Lower lobe of right lung (tissue), 2 donors: Measurements from ENCODE around the gene STRA6. TPM values are rescaled to one million over a fixed set of nuclear protein-coding genes. Genes with fewer than 3 reads are reported as not detected.
A peak's percentile ranks its signal among the peaks of the same experiment; 100 is the strongest.

Experiments used
- ATAC-seq, 2 donors: fragments of 200-7000 bp; cut with Tn5 transposase; one replicate each; pipeline ENCODE4 v1.9.1; 2020 to 2022; ENCODE audit warnings: mild to moderate bottlenecking in 2 of 2, moderate library complexity in 2 of 2
- DNase-seq: peaks from one replicate; pipeline ENCODE4 v3.0.0-alpha.2; 2020
- H3K27ac ChIP-seq: fragments of 200-600 bp; one replicate; pipeline ENCODE4 v1.8.0; 2022
- H3K27me3 ChIP-seq: fragments of 200-600 bp; one replicate; pipeline ENCODE4 v1.8.0; 2022; ENCODE audit warnings: low read depth
- H3K36me3 ChIP-seq: fragments of 200-600 bp; one replicate; pipeline ENCODE4 v1.8.0; 2022; ENCODE audit warnings: mild to moderate bottlenecking
- H3K4me1 ChIP-seq: fragments of 200-600 bp; one replicate; pipeline ENCODE4 v1.8.0; 2022
- H3K4me3 ChIP-seq: fragments of 200-600 bp; one replicate; pipeline ENCODE4 v1.8.0; 2022; ENCODE audit warnings: mild to moderate bottlenecking
- H3K9me3 ChIP-seq: fragments of 200-600 bp; one replicate; pipeline ENCODE4 v1.8.0; 2022
- intact Hi-C: fragments of 100-400 bp; cut with DNase I; formaldehyde crosslinking; loops from one replicate; pipeline ENCODE4 v1.11.0; 2022
- long read RNA-seq: library from polyadenylated mRNA; unstranded; transcript quantifications from one replicate; pipeline ENCODE4 v2.0.0, GENCODE V29; 2021
- total RNA-seq: library from RNA; stranded (reverse); fragmentation: NEBNext Ultra II Directional; extraction: Animal tissue kit (Norgen Biotek cat#: 25700); gene quantifications from one replicate; pipeline ENCODE4 v1.2.1, GENCODE V29; 2021
- TF ChIP-seq, protein P1 (sequence below): fragments of 200-600 bp; IDR thresholded peaks from one replicate; pipeline ENCODE4 v1.8.0; 2022; ENCODE audit warnings: antibody characterized with exemption, mild to moderate bottlenecking
- donor health status: DM: no; HTN: yes; CAD: no; lungs with severe emphysema.

Gene STRA6
- total RNA-seq, result not detected
- long read RNA-seq, result 0 reads

DNA sequence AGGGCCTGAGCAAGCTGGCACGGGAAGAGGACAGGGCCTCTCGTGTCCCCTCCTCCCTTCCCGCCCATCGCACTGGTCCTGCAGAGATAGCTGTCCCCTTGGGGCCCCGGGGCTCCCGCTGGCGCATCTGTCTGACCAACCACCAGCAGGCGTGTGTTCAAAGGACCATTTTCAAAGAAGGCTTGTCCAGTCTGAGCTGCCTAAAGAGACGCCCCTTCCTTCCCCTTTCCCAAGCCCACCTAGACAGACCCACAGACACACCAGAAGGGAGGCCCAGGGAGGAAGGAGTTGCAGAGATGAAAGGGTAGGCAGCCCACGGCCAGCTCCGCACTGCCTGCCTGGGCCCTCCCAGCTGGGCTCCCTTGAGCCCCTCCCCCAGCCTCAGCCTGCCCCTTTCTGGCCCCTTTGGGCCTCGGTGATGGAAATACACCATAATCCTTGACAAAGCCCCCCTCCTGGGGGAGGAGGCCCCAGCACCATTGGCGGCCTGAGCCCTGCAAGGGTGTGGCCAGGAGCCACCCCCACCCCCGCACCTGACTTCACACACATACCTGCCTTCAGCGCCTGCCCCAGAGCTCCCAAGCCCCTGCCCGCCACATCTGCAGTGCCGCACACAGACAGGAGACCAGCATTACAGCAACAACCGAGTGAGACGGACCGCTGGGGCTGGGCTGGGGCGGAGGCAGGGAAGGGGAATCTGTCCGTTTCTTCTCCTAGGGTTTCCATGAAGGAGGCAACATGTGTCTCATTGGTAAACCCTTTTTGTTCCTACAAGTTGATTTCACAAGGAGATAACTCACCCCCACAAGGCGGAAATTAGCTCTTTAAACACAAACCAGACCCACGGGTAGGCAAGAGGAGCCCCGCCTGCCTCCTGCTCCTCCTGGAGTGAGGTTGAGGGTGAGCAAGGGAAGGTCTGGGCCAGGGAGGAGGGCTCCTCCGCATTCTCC lies at the start of gene STRA6:
TSS of gene STRA6 (minus strand) at position 336 of the 950 bp plus-strand sequence. CDS start 520 bp downstream, outside the sequence.
- DNase-seq, result no peak
- no peaks in the 10 kb centered on the region for H3K27me3 ChIP-seq
- intact Hi-C loops, result no loop called here
- no peaks in the 10 kb centered on the region for H3K36me3 ChIP-seq
- peak in 1 of 2 donors; percentile 25 for ATAC-seq
- no peaks in the 10 kb centered on the region for H3K9me3 ChIP-seq
- no peaks in the 10 kb centered on the region for H3K4me1 ChIP-seq
- H3K4me3 ChIP-seq, result no peak within 1 kb of the TSS
- no peak within 1 kb of the TSS for H3K27ac ChIP-seq
- TF ChIP-seq, protein P1, sequence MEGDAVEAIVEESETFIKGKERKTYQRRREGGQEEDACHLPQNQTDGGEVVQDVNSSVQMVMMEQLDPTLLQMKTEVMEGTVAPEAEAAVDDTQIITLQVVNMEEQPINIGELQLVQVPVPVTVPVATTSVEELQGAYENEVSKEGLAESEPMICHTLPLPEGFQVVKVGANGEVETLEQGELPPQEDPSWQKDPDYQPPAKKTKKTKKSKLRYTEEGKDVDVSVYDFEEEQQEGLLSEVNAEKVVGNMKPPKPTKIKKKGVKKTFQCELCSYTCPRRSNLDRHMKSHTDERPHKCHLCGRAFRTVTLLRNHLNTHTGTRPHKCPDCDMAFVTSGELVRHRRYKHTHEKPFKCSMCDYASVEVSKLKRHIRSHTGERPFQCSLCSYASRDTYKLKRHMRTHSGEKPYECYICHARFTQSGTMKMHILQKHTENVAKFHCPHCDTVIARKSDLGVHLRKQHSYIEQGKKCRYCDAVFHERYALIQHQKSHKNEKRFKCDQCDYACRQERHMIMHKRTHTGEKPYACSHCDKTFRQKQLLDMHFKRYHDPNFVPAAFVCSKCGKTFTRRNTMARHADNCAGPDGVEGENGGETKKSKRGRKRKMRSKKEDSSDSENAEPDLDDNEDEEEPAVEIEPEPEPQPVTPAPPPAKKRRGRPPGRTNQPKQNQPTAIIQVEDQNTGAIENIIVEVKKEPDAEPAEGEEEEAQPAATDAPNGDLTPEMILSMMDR, result no peak

- no peak for ATAC-seq
- intact Hi-C loops, result no loop called here
- TF ChIP-seq, protein P1, result no peak
- no peak overlapping the region for H3K27ac ChIP-seq
- DNase-seq, result no peak
- no peak overlapping the region for H3K4me3 ChIP-seq
- H3K27me3 ChIP-seq, result peaks cover 6% of the 10 kb centered on the region
- H3K36me3 ChIP-seq, result no peaks in the 10 kb centered on the region
- H3K9me3 ChIP-seq, result no peaks in the 10 kb centered on the region
- H3K4me1 ChIP-seq, result no peaks in the 10 kb centered on the region
These were observed 49.7 kb upstream of the STRA6 start for GRCh38 chr15:74252291-74252690.

DNA sequence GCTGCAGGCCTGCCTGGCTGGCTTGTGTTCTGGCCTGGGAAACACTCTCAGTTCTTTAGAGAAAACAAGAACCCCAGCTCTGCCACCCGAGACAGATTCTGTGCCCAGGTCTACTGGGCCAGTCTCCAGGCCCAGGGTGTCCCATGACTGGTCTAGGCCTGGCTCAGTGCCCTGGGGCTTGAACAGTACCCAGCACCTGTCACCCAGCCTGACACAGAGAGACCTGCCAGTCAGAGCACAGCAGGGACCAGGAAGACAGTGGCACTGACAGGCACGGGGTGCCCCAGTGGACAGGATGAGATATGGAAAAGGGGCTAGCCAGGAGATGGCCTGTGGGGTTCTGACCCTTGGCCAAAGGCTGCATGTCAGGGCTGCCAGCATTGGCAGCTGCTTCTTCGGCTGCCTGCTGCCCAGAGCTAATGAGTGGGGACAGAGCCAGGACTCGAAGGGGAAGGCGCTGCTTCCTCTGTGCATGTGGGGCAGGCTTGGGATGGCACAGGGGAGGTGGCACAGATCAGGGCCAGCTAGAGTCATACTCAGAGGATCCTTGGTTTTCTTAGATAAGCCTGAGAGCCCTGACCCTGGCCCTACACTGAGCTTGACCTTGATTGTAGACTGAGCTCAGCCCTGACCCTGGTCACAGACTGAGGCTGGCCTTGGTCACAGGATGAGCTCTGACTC lies 48.7 kb upstream of the STRA6 start:
- TF ChIP-seq, protein P1, result no peak
- peaks cover 5% of the 10 kb centered on the region for H3K27me3 ChIP-seq
- no peaks in the 10 kb centered on the region for H3K4me1 ChIP-seq
- ATAC-seq, result peak in 1 of 2 donors; percentile 19
- no peak overlapping the region for H3K4me3 ChIP-seq
- no peaks in the 10 kb centered on the region for H3K9me3 ChIP-seq
- intact Hi-C loops, result no loop called here
- H3K27ac ChIP-seq, result no peak overlapping the region
- DNase-seq, result no peak
- no peaks in the 10 kb centered on the region for H3K36me3 ChIP-seq

GRCh38 chr15:74250266-74250665 lies 47.7 kb upstream of the STRA6 start:
- ATAC-seq (no peak), DNase-seq (no peak)
- peaks cover 15% of the 10 kb centered on the region for H3K27me3 ChIP-seq
- no peak overlapping the region for H3K4me3 ChIP-seq
- no peaks in the 10 kb centered on the region for H3K36me3 ChIP-seq
- intact Hi-C loops, result no loop called here
- H3K4me1 ChIP-seq, result no peaks in the 10 kb centered on the region
- TF ChIP-seq, protein P1, result no peak
- H3K9me3 ChIP-seq, result no peaks in the 10 kb centered on the region
- H3K27ac ChIP-seq, result no peak overlapping the region

DNA sequence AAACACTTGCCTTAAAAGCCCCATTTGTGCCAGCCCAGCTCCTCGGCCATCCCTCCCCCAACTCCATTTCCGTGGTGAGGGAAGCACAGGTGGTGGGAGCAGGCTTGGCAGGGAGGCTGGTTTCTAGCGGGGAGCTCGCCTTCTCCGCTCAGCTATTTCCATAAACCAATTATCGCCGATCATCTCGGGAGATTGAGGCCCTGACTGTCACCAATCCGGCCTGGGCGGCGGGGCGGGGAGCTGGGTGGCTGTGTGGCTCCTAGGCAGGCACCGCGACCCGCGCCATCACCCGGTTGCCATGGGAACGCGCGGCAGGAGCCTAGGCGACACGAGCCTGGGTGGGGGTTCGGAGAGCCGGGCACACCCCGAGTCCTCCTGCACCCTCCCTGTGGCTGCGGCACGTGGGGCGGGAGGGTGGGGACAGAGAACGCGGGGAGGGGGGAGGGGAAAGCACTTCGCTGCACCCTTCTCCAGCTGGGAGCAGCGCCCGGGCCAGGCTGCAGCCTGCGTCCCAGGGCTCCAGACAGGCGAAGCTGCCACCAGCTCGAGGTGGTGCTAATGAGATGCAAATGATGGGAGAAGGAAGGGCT lies 42.9 kb upstream of the STRA6 start:
- Histone ChIP-seq H3K27ac (no peak overlapping the region), H3K4me1 (peaks cover 14% of the 10 kb centered on the region), H3K9me3 (no peaks in the 10 kb centered on the region), H3K36me3 (no peaks in the 10 kb centered on the region), H3K4me3 (no peak overlapping the region), H3K27me3 (peaks cover 20% of the 10 kb centered on the region)
- TF ChIP-seq, protein P1, result no peak
- intact Hi-C loops, result no loop called here
- no peak for ATAC-seq
- DNase-seq, result no peak
